ENCODE results near the gene CHD5.
A peak's percentile ranks its signal among the peaks of the same experiment; 100 is the strongest.

CHD5 gene

DNA sequence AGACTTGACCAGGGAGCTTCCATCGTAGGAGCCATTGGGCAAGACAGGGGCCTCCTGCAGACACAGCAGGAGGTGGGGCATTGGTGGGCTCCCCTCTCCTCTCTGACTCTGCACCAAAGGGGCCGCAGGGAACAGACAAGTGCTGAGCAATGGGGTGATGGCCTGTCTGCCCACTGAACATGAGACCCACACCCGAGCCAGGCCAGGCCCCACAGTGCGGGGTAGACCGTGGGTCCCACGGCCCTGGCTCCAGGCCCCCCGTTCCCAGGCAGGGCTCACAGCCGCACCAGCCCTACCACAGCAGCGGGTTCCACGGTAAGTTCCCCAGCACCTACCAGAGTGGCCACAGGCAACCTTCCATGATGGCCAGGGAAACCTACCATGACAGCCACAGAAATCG, 45.9 kb downstream of the CHD5 start:
- no peak for DNase-seq (ENCODE audit: low read depth)

DNA sequence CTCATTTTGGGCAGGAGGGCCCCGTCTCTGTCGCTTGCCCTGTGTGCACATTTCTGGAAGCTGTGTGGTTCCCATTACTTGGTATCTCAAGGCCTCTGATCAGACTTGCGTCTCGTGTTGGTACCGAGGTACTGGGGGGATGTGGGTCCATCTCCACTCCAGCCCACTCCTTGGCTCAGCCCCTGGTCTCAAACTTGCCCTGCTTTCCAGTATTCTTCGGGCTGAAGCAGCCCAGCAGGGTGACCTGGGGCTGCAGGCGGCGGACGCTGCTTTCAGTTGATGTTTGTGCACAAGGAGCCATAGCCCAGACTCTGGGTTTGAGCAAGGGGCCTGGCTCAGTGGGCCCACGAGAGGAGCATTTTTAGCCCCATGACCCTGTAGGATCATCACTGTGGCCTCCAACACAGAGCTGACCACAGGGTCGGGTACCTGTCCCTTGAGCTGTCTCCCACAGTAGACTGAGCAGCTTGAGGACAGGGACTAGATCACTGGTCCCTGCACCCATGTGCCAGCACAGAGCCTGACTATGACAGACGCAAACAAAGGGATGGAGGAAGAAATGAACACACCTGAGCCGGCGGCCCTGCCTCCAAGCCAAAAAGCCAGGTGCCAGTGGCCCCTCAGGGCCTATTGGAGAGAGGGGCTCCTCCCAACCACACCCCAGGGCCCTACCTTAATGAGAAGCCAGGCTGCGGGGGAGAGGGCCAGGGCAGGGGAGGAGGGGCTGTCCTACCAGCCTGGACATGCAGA, 46.8 kb downstream of the CHD5 start:
- DNase-seq (ENCODE audit: low read depth) = no peak

DNA sequence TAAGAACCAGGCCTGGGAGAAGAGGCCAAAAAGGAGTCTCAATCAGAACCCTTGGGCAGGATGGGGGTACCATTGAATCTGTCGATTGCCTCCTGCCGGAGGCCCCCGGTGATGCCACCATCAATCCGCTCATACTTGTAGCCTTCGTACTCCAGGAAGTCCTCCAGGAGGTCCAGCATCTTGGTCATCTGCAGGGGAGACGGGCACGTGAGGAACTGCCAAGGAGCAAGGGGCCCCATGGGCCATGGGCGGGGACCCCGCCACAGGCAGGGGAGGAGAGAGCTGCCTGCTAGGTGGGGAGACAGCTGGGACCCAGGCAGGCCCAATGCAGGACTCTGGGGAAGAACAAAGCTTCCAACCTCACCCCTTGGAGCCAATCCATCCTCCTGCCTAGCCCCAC, 48.6 kb downstream of the CHD5 start:
- DNase-seq (ENCODE audit: low read depth) = no peak

DNA sequence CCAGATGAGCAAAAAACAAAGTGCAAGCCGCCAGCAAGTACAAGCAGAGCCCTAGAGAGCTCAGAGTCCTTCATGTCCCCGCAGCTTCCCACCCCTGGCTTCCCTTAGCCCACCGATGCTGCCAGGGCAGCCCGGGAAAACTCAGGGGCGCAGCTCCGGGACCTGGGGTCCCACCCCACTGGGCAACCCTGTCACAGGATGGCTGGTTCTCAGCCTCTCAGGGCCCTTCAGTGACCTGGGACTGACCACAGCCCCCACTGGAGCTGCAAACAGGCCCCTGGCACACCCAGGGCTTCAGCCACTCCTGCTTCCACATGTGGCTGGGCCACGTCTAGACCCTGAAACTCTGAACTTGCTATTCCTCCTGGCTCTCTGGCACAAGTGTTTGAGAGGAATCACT, 49.5 kb downstream of the CHD5 start:
- DNase-seq (ENCODE audit: low read depth) = no peak

DNA sequence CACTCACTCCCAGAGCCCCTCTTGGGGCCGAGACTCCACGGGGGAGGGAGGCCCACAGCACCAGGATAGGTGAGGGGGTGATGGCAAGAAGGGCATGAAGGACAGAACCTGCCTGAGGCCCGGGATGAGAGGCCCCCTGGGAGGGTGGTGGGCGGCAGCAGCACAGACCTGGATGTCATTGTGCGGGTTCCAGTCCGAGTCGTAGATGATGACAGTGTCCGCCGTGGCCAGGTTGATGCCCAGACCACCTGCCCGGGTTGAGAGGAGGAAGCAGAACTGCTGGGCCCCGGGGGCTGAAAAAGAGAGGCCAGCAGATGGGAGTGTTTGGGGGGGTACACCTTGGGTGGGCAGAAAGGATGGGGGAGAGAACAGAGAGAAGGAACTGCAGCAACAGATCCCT, 50.1 kb downstream of the CHD5 start:
- no peak for DNase-seq (ENCODE audit: low read depth)

DNA sequence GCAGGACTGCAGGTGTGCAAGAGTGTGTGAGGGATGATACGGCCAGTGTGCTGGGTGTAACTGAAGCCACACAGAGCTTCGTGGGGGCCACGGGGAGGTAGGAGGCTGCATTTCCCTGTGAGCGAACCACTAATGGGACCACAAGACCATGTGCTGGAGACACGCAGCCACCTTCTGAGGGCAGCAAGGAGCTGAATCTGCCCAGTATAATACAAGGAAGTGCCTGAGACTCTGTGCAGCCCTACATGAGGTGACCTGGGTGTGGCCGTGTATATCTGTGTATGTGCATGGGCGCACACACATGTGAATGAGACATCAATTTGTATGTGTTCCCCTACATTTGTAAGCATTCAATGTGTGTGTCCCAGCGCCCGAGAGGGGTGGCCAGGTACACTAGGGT, 50.8 kb downstream of the CHD5 start:
- DNase-seq (ENCODE audit: low read depth) = no peak

DNA sequence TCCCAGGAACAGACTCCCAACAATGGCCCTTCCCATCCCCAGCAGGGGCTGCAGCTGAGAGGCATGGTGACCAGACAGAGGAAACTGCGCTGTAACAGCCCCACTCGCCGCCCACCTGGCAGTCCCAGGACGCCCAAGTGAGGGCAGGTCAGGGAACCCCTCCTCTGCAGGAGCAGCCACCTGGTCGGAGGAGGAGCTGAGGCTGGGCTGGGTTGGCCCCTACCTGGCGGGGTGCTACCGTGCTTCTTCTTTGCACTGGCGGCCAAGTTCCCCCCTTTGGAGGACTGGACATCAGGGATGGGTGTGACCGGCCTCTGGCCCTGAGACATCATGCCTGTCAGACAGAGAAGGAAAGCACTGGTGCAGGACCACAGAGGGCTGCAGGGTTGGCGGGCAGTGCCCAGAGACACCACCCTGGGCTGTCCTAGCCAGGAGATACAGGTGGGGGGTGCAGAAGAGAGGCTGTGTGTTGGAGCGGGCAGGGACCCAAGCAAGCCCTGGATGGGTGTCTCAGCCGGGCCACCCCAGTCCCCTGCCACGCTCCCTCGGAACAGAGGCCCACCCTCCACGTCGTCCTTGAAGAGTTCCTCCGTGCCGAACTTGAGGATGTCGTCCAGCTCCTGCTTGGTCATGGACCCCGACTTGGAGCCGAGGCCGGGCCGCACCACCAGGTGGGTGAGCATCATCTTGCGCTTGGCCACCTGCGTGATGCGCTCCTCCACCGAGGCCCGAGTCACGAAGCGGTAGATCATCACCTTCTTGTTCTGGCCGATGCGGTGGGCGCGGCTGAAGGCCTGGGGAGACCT, 51.6 kb downstream of the CHD5 start:
- DNase-seq (ENCODE audit: low read depth) = no peak

DNA sequence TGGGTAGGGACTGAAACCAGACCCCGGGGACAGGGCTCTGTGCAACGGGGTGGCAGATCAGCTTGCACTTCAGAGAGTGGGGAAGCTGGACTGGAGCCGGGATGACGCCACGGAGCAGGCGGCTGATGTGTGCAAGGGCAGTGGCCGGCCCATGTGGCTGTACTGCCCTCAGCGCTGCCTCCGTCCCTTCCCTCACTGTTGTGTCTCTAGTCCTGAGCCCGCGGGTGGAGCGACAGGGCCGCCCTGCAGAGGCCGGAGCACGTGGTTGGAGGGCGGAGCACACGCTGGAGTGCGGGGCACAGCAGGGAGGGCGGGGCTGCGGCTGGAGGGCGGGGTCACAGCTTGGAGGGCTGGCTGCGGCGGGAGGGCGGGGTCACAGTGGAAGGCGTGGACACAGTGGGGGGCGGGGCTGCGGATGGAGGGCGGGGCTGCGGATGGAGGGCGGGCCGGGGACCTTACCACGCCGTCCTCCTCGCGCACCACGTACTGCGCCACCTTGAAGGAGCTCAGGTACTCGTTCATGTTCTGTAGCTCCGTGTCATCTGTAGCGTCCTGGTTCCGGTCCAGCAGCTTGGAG, 52.4 kb downstream of the CHD5 start:
- no peak for DNase-seq (ENCODE audit: low read depth)

DNA sequence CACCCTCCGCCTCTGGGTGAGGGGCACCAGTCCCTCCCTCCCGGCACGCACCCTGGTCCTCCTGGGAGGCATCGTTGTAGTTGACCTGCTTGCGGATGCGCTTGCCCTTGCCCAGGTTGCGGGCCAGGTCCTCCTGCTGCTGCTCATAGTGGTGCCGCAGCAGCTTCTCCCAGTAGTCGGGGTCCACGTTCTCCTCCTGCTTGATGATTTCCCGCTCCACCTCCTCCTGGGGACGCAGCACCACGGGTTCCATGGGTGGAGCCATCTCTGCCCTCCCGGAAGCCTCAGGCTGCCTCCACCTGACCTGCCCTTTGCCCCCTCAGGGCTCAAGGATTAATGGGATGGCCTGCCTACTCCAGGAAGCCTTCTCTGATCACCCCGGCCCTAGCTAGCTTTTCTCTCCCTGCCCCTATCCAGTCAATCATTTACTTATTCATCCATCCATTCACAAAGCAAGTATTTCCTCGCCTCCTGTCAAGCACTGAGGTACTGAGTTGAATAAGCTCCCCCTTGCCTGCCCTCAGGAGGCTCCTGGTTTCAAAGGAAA, 53.5 kb downstream of the CHD5 start:
- no peak for DNase-seq (ENCODE audit: low read depth)

DNA sequence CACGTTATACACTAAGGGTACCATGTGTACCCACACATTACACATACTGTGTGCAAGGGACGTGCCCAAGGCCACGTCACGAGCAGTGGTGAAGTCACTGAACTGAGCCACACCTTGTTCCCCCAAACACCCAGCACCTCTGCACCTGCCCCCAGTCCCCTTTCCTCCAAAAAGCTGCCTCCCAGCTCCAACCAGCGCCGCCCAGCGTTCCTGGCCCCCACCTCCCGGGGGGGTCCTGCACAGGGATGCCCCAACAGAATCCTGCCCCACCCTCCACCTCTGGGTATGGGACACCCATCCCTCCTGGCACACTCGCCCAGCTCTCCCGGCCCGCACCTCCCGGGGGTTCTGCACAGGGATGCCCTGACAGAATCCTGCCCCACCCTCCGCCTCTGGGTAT, 54.1 kb downstream of the CHD5 start:
- no peak for DNase-seq (ENCODE audit: low read depth)

DNA sequence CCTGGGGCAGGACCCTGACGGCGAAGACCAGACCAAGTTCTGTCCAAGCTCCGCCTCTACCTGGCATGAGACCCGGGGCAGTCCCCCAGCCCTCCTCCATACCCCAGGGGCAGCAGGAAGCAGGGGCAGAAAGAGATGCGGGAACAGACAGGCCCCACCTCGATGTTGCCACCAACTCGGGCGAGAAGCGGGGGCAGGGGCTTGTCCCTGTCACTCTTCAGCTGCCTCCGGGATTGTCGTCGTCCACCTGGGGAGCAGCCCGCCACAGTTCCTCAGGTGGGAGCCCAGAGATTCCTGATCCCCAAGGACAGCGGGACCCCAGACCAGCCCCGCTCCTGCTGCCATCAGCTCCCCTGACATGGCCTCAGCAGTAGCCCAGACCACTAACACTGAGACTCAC, 54.8 kb downstream of the CHD5 start:
- DNase-seq (ENCODE audit: low read depth) = no peak

DNA sequence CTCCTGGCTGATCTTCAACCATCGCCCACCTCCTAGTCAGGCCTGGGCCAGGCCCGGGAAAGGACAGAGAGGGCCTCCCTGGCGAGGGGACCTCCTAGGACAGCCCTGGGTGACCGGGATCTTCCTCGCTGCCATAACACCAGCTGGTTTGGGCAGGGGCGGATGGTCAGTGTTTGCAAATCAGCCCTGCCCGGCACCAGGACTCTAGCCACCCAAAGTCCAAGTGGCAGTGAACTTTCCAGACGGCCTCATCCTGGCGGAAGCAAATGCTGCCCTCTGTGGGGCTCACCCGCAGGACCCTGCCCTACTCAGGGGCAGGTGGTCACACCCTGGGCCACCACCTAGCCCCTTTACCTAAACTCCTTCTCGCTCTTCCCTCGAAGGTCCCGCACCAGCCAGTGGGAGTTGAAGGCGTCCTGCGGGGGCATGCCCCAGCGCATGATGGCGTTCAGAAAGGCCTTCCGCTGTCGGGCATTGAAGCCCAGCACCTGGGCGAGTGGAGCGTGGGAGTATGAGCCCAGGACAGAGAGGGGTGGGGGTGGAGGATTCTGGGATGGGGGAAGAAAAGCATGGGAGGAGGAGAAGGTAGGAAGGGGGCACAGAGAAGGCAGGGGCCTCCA, 55.3 kb downstream of the CHD5 start:
- DNase-seq (ENCODE audit: low read depth) = no peak

DNA sequence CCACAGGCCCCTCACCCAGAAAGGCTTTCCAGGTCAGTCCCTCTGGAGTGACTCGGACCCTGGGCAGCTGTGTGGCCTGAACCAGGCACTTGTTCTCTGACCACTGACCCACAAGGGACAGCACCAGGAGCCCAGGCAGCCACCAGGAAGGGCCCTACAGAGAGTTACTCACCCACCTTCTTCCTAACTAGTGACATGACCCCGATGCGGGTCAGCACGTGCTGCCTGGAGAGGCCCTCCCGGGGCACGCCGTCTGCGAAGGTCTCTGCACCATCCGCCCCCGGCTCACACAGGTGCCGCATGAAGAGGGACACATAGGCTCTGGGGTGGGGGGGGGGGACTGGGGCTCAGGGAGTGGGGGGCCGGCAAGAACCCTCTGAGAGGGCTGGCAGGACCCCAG, 55.8 kb downstream of the CHD5 start:
- DNase-seq (ENCODE audit: low read depth) = no peak

DNA sequence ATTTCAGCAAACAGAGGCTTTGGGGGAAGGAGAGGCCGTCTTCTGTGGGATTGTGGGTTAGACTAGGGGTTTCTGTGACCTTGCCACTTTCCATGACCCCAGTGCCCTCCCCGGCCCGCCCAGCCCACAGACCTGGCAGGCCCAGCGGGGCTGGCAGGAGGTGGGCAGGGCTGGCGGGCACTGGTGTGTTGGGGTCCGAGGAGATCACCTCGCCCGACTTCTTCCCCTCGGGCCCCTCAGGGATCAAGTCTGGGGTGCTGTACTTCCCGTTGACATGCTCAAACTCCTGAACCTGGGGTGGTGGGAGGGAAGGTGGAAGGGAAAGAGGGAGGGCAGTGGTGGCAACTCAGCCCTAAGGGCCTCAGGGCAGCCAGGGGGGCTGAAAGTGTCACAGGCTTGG, 56.3 kb downstream of the CHD5 start:
- no peak for DNase-seq (ENCODE audit: low read depth)

DNA sequence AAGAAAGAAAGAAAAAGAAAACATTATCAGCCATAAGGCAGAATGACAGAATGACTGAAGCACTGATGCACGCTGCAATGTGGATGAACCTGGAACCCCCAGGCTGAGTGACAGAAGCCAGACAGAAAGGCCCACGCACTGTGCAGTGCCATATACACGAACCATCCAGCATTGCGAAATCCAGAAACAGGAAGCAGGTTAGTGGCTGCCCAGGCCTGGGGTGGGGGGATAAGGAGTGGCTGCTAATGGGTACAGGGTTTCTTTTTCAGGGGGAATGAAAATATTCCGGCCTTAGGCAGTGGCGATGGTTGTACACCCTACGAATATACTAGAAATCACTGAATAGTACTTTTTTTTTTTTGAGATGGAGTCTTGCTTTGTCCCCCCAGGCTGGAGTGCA, 57.0 kb downstream of the CHD5 start:
- no peak for DNase-seq (ENCODE audit: low read depth)

DNA sequence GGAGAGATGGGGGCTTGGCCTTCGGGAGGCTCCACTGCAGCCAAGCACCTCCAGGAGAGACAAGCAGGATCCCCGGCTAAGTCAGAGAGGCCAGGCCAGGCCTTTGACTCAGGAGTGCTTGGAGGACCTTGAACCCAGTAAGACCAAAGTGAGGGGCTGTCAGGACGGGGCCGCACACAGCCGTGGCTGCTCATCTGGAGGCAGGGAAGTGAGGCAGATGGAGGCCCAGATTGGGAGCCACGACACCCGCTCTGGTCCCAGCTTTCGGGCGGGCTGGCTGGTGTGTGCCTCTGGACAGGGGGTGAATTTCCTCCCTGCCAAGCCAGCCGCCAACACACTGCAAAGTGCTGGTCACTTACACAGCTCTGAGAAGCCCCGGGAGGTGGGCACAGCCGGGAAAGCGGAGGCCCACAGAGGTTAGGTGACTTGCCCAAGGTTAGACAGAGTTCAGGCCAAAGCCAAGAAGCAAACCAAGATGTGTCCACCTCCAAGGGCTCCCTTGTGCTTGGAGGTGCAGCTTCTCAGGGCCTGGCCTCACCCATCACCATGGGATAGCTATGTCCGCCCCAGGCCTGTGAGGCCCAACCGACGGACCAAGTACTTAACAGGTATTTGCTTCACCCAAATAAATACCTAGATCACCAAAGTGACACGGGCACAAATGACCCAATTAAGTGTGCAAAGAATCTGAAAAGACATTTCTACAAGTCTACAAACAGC, 58.3 kb downstream of the CHD5 start:
- DNase-seq (ENCODE audit: low read depth) = no peak

DNA sequence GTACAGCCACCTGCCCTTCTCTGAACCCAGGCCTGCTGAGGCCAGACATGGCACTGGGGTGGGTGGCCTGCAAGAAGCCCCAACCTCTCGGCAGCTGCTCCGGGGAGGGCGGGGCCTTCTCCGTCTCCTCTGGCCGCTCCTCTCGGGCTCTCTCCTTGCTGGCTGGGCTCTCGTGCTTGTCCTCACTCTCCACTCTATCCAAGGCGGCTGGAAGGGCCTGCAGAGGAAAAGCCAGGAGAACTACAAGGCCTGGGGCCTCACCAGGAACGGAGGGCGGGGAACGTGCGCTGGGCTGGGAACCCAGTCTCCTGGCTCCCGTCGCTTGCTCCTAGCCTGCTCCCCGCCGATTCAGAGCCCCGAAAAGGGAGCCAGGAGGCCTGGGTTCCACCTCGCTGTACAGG, 59.1 kb downstream of the CHD5 start:
- DNase-seq (ENCODE audit: low read depth) = no peak

DNA sequence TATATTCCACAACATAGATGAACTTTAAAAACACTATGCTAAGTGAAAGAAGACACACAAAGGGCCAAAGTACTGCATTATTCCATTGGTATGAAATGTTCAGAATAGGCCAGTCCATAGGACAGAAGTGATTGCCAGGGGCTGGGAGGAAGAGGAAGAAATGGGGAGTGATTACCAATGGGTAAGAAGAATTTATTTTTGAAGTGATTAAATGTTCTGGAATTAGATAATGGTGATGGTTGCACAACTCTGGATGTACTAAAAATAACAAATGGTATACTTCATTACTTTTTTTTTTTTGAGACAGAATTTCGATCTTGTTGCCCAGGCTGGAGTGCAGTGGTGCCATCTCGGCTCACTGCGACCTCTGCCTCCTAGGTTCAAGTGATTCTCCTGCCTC, 61.7 kb downstream of the CHD5 start:
- DNase-seq (ENCODE audit: low read depth) = peak; percentile 24

DNA sequence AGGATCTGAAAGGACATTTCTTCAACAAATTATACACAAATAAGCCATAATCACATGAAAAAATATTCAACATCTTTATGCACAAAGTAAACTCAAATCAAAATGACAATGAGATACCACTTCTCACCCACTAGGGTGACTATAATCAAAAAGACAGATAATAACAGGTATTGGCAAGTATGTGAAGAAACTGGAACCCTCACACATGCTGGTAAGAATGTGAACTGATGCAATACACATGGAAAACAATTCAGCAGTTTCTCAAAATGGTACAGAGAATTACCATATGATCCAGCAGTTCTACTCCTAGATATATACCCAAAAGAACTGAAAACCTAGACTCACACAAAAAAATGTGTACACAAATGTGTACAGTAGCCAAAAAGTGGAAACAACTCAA, 62.5 kb downstream of the CHD5 start:
- DNase-seq (ENCODE audit: low read depth) = no peak

DNA sequence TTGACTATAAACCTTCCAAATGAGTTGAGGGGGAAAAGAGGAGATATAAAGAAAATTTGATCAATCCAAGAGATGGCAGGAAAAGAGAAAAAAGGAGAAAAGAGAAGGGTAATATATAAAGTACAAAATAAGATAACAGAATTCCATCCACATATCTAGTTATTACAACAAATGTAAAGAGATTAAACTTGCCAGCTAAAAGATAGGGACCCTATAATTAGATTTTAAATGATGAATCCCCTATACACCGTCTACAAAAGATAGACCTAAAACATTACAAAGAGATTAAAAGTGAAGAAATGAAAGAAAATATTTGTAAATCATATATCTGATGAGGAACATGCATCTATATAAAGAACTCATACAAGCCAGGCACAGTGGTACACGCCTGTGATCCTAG, 63.1 kb downstream of the CHD5 start:
- DNase-seq (ENCODE audit: low read depth) = no peak

DNA sequence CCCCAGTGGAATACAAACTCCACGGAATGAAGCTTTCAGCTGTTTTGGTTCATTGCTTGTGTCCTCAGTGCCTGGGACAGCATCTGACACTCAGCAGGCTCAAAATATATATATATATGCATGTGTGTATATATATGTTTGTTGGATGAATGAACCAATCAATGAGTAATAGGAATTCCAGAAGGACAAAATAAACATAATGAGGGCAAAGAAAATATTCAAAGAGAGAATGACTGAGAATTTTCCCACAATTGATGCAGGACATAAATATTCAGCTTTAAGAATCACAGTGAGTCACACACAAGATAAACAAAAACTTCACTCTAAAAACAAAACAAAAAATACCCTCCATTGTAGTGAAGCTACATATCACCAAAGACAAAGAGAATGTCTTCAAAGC, 64.0 kb downstream of the CHD5 start:
- peak; percentile 23 for DNase-seq (ENCODE audit: low read depth)

DNA sequence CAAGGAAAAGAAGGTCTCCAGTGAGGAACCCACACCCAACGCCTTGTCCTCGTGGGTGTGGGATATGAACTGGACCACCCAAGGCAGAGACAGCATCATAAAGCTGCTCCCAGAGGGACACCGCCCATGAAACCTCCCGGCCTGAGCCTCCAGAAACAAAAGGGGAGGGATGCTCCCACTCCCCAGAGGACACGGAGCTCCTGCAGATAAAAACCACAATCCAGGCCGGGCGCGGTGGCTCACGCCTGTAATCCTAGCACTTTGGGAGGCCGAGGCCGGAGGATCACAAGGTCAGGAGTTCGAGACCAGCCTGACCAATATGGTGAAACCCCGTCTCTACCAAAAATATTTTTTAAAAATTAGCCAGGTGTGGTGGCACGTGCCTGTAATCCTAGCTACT, 66.4 kb downstream of the CHD5 start:
- no peak for DNase-seq (ENCODE audit: low read depth)

All from GM04503 (cell line).